NCI-H446 treated with DMSO at 0.1 percent for 48 hours (cell line): ENCODE data around the gene UBQLN1.

ENCODE experiments used
- DNase-seq: peaks from one replicate; lab custom pipeline; 2025; lab: John Stamatoyannopoulos, UW

Gene UBQLN1

DNA sequence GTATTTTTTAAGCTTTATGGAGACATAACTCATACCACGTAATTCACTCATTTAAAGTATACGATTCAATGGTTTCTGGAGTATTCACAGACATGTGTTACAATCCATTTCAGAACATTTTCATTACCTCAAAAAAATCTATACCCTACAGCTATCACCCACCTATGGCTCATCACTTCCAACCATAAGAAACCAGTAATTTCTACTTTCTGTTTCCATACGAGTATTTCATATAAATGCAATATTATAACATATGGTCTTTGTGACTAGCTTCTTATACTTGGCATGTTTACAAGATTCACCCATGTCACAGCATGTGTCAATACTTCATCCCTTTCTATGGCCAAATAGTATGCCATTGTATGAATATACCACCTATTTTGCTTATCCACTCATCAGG, 18.8 kb downstream of the UBQLN1 start:
- DNase-seq, result no peak

DNA sequence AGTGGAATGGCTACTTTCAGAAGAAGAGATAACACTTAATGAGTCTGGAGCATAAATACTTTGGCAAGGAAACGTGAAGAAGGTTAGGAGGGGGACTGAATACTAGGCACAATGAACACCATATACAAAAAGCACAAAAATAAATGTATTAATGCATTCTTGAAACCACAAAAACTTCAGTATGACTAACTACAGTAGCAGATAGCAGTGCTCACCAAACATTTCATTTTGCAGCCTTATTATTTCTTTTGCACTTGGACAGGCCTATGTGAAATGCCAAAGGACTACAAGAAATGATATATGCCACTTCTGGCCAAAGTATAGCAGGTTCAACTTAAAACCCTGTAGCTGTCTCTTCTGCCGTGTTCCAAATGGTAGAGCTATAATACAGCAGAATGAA, 26.3 kb downstream of the UBQLN1 start:
- DNase-seq, result no peak

DNA sequence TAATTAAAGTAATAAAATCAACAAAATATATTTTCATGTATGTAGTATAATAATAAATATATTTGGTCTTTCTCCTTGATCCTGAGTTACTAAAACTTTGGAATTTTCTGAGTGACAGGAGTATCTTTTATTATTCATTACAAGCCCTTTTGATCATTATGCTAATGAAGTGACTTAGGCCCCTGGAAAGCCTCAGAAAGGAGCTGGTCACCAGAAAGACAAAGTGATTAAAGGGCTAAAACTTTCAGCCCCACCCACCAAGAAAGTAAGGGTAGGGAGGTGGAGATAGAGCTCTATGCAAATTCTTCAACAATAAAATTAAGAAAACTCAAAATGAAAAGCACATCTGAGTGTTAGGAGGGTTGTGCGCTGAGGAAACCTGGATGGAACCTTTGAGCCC, 27.5 kb downstream of the UBQLN1 start:
- DNase-seq, result no peak

DNA sequence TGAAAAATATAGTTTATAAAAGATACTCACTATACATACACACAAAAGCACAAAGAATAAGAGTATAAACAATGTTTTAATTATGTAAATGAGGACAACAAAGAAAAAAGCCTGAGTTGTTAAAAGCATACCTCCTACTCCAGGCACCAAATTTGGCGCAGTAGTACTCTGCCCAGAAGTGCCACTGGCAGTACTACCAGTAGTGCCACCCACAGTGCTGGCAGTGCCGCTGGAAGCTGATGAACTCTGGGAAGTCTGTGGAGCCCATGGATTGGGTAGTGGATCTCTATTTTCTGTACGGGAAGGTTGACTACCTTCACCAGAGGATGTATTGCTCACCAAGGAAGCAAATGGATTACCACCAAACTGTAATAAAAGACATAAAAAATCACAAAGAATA, 30.2 kb downstream of the UBQLN1 start:
- no peak for DNase-seq

DNA sequence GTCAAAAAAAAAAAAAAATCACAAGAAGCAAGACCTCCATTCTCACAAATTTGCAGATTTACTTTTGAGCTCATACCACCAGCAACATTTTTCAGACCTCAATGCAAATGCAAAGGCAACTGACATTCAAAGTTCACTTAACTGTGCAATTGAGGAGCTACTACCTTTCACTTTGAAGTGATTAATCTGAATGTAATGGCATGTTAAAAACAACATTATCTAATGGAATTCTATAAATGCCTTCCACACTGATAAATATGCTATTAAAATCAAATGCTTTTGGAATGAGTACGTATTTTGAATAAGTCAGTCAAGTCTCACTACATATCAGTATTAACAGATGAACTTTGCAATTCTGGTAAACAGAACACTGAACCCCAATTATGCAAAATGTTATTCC, 32.3 kb downstream of the UBQLN1 start:
- no peak for DNase-seq

DNA sequence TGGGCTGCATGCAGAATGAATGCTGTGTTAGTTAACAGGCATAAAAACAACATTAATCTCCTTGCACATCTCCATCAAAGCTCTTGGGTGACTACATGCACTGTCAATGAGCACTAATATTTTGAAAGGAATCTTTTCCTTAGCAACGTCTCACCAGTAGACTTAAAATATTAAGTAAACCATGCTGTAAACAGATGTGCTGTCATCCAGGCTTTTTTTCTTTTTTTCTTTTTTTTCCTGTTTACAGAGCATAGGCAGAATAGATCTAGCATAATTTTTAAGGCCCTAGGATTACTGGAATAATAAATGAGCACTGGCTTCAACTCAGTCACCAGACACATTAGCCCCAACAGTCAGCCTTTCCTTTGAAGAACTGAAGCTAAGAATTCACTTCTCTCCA, 36.3 kb downstream of the UBQLN1 start:
- DNase-seq, result no peak

DNA sequence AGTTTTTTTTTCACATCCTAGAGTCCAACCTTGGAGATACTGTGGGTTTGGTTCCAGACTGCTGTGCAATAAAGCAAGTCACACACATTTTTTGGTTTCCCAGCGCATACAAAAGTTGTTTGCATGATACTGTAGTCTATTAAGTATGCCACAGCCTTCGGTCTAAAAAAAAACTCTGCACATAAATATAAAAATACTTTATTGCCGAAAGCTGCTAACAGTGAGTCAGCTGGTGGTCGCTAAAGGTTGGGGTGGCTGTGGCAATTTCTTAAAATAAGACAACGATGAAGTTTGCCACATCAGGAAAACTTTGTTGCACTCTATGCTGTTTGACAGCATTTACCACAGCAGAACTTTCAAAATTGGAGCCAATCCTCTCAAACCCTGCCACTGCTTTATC, 37.4 kb downstream of the UBQLN1 start:
- no peak for DNase-seq

DNA sequence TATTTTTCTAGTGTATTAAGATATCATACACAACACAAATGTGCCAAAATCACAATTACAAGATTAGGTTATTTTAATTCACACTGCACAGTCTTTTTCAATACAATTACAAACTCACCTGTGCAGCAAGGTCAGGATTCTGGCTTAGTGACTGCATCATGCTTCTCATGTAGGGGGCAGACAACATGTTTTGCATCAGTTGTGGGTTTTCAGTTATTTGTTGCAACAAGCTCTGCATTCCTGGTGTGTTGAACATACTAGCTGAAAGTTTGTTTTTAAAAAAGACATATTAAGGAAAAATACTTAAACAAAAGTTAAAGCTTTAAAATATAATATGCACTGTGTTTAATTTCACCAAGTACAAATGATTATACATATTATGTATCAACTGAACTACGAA, 38.7 kb downstream of the UBQLN1 start:
- no peak for DNase-seq

DNA sequence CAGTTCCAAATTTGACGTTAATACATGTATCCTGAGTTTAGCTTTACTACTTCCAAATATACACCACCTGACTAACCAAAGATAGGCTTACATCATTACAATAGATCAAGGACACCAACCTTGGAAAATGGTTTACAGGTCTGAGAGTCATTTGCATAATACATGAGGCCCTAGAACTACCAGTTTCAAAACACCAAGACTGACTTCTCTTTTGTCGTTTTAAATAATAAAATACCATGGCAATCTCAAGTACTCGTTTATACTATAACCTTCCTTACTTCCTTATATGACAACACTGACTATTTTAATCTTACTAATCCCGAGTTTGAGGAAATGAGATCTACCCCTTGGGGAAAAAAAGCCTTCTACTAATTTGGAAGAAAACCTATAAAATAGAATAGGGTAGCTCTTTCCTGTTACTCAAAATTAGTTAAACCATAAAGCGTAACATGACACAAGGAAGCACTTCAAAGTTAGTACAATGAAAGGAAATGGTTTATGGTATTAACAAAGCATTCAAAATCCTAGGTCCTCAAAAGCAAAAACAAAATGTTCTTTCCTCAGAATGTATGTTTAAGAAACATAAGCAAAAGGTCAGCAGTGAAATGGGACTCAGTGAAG, 42.1 kb downstream of the UBQLN1 start:
- DNase-seq, result no peak

DNA sequence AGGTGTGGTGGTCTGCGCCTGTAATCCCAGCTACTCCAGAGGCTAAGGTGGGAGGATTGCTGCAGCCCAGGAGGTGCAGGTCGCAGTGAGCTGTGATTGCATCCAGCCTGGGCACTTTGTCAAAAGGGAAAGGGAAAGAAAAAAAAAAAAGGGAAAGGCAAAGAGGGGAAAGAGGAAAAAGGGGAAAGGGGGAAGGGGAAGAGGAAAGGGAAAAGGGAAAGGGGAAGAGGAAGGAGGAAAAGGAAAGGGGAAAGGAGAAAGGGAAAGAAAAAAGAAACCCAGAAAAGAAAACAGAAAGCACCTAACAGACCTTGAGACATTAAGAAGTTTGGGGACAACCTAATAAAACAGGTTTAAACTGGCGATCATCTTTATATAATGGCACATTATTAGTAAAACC, 44.8 kb downstream of the UBQLN1 start:
- no peak for DNase-seq

DNA sequence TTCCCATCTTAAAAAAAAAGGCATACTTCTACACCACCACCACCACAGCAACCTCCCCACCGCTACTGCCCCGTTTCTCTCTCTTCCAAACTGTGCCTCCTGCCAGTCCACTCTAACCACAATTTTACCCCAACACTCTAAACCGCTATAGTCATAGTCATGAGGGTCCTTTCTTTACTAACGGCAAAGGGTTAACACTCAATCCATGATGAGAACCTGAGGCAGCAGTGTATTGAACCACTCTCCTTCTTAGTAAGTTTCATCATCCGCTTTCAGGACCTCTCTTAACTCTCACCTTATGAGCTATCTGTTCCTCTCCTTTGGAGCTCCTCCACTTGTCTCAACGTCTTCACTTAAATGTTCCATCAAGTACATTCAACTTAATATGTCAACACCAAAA, 50.8 kb downstream of the UBQLN1 start:
- no peak for DNase-seq

DNA sequence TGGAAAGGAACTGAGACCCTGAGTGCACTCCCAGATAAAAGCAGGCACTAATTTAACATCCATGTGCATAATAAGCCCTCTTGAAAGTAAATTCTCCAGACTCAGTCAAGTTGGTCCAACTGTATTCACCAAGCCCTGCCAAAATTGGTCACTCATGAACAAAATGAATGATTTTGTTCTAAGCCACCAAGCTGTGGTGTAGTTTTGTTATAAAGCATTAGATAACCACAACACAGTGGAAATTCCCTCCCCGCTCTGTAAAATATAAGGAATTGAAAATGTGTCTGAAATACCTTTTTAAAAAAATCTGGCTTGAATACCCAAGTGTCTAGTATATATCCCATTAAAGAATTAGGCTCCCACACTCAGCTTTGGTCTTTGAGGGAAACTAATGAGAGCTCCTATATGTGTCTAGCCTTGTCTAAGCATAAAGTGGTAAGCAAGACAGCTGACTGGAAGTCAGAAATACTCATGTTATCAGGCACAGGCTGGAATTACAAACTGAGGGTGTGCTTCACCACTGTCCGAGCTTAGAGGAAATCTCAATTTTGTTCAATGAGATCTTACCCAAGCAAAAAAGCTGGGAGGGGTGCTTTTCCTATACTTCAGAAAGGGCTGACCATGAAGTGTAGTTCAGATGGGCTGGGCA, 51.6 kb downstream of the UBQLN1 start:
- DNase-seq, result no peak

DNA sequence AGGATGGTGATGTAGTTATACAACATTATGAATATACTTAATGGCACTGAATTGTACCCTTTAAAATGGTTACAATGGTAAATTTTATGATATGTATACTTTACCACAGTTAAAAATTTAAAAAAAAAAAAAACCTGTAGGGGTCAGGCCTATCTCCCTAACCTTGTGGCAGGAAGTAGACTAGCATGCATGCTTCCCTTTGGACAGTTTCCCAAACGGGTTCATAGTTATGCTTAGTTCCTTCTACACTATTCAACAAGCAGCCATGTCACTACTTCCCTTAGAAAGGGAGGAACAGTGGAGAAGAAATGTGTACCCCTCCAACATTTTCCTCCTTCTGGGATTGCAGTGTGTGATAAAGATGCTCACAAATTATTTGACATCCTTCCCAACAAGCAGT, 52.3 kb downstream of the UBQLN1 start:
- DNase-seq, result no peak

DNA sequence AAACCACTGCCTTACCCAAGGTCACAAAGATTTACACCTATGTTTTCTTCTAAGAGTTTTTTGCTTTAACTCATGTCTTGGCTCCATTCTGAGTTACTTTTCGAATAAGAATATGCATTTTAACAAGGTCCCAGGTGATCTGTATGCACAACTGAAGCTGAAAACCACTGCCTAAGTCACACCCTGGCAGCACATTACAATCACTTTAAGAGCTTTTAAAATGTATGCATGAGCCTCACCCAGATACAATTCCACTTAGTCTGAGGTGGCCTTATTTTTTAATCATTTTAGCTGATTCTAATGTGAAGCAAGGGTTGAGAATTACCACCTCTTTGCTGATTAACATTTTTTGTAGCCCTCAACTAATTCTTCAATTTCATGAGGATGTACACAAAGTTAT, 55.3 kb downstream of the UBQLN1 start:
- DNase-seq, result no peak

DNA sequence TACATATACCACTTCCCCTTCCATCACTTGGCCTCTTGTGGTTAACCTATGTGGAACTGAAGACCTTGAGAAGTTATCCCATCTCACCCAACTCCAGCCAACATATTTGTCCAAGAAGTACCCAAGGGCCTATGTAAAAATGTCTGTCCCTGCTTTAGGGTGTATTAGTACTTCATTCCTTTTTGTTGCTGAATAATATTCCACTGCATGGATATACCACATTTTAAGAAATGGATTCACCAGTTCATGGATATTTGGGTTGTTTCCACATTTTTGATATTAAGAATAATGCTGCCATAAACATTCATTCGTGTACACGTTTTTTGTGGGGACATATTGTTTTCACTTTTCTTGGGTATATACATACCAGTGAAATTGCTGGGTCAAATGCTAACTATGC, 56.2 kb downstream of the UBQLN1 start:
- no peak for DNase-seq

DNA sequence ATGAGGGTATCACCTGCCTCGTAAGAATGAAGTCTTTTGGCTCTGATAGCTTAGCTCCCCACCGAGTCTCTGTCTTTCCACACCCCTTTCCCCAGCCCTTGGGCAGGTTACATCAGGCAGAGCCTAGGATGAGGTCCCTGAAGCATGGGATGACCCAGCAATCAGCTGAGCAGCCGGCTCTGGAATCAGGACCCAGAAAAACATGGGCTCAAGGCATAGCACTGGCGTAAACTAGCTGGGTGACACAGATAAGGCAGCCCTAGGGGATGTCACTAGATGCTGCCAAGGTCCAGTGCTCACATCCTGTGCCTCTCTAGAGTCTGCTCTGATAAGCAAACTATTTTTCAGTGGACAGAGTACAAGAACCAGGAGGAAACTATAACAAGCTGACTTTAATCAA, 58.2 kb downstream of the UBQLN1 start:
- no peak for DNase-seq

DNA sequence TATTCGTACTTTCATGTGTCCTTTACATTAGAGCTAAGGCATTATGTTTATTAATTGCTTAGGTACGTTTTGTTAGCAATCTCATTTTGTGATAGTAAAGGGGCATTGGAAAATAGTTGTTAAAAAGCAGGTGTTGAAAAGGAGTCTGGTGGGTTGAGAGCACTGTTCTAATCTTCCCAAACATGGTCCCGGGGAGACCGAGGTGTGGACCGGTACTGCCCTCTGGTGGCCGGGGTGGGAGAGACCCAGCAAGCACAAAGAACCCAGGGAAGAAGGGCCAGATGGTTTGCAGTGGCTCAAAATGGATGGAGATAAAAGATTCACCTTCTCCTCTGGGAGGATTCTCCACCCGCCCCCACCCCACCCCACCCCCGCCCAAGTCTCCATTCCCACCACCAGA, 58.7 kb downstream of the UBQLN1 start:
- no peak for DNase-seq

DNA sequence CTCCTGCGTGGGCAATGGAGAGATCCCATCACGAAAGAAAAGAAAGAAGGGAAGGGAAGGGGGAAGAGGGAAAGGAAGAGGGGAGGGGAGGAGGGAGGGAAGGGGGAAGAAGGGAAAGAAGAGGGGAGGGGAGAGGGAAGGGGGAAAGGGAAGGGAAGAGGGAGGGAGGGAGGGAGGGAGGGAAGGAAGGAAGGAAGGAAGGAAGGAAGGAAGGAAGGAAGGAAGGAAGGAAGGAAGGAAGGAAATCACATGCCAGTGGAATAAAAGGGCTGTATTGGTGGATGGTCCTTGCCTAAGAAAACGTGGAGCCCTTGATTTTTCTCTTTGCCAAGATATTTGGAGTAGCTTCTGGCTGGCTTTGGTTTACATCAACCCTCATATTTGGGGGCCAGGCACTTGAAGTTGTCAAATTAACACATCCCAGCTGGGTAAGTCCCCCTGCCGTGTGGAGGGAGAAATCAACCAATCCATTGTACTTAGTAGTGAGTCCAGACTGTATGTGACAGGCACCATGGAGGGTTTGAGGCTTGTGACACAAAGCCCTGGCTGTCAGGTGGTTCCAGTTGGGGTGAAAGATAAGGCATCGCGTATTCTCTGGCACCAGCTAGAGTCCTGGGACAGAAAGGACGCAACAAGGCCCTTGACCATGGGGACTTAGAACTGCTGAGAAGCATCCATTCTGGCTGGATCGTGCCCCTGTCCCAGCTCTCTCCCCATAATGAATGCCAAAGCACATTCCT, 61.1 kb downstream of the UBQLN1 start:
- DNase-seq, result no peak

DNA sequence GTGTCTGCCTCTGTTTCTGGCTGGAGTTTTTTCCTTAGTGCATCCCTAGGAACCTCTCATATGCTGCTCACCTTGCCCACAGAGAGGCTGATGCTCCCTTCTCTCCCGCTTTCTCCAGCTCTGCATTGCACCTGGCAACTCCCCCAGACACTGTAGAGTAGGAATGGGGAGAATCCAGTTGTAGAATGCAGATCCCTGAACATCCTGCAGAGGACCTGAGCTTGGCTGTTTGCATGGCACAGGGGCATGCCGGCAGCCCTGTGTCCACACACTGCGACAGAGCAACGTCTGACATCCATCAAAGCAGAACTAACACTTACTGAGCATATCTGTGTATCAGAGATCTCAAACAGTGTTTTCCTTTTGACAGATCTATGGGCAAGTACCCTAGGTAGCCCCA, 65.0 kb downstream of the UBQLN1 start:
- no peak for DNase-seq

DNA sequence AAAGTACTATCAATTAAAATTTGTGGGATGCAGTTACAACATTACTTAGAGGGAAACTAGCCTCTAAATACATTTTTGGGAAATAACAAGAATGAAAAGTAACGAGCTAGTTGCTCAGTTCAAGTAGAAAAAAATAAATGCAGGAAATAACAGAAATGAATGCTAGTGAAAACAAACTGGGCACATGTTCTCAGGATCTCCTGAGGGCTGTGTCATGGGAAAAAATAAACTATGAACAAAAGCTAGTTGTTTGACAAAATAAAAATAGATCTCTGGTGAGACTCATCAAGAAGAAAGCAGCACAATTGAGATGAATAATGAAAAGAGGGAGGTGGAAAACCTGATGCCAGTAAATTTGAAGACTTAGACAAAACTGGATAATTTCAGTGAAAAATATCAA, 68.5 kb downstream of the UBQLN1 start:
- no peak for DNase-seq

DNA sequence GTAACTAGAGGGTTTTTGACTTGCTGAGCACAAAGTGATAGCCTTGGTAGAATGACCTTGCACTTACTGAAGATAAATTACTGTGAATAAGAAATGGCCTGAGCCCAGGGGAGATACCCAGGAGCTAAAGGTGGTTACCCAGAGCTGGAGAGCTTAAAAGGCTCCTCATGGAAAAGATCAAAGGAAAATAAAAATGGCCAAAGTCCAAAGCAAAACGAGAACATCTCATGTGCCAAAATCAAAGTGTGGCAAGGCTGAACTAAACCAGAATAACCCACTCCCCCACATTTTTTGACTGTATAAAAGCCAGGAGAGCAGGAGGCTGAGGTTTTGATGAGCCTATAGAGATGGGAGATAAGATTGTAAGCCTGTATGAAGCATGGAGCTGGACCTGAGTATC, 70.4 kb downstream of the UBQLN1 start:
- DNase-seq, result no peak

DNA sequence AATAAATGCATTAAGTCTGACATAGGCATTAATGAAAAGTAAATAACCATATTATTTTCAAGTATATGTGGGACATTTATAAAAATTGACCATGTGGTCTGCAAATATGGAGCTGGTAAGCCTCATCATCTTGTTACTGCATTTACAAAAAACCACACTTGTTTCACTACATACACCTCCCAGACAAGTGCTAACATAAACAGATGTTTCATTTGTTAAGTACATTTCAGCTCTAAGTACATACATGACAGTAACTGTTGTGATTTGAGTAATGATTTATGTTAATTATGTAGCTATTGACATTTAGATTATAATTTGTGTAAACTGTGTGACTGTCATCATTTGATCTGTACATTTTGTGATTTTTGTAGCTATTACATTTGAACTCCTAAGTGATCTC, 70.9 kb downstream of the UBQLN1 start:
- no peak for DNase-seq

DNA sequence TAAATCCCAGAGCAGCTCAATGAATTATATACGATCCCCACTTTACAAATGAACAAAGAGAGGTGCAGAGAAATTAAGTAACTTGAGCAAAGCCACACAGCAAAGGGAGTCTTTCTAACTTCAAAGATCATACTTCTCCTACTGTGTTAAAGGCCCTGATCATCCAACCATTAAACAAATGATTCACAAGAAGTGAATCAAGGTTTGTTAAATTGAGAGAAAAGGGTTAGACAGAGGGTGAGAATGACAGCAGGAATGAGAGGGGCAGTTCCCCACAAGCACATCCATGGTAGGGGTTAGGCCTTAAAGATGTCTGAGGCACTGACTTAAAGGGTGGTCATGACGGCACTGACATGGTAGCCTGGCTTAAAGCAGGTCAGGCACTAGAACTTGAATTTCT, 74.1 kb downstream of the UBQLN1 start:
- DNase-seq, result no peak

DNA sequence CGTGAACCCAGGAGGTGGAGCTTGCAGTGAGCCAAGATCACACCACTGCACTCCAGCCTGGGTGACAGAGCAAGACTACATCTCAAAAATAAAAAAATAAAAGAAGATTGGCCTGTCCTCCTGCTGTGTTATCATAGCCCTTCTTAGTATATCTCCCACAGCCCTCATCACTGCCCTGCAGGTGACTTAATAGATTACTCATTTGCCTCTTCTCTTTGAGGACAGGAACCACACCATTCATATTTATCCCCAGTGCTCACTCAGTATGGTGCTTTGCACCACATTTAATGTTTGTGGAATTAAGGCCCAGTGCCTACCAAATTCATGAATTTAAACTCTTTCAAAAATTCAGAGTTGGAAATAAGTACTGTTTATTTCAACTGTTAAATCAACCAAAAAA, 74.5 kb downstream of the UBQLN1 start:
- no peak for DNase-seq
